Retinal pigment epithelial cell (primary cell): Measurements from ENCODE around the gene SLC47A2.

Experiments
- DNase-seq: peaks from one replicate; pipeline ENCODE4 v3.0.0-alpha.2; 2010; ENCODE audit warnings: low read depth
- H3K4me3 ChIP-seq: 2 replicates; pipeline ENCODE4 v1.5.1; 2011; ENCODE audit warnings: mild to moderate bottlenecking, low read length, control low read depth, moderate library complexity
- CTCF ChIP-seq: conservative IDR thresholded peaks from 2 replicates; pipeline ENCODE4 v1.5.1; 2011; ENCODE audit warnings: low read depth, low read length, control low read depth, inconsistent platforms

The SLC47A2 gene

GRCh38 chr17:19759568-19760549 lies 43.5 kb upstream of the SLC47A2 start:
- H3K4me3 ChIP-seq = no peak overlapping the region
- no peak for DNase-seq
- TF ChIP-seq CTCF = no peak

GRCh38 chr17:19757536-19758180 lies 41.3 kb upstream of the SLC47A2 start:
- TF ChIP-seq CTCF = no peak
- DNase-seq = no peak
- H3K4me3 ChIP-seq = no peak overlapping the region

GRCh38 chr17:19756546-19756945 lies 40.2 kb upstream of the SLC47A2 start:
- no peak for DNase-seq
- H3K4me3 ChIP-seq = no peak overlapping the region
- no peak for TF ChIP-seq CTCF

- H3K4me3 ChIP-seq = no peak overlapping the region
- no peak for DNase-seq
- TF ChIP-seq CTCF = no peak
Measured at GRCh38 chr17:19755821-19756510, 39.6 kb upstream of the SLC47A2 start.

GRCh38 chr17:19755392-19755791 lies 39.0 kb upstream of the SLC47A2 start:
- H3K4me3 ChIP-seq = no peak overlapping the region
- TF ChIP-seq CTCF = no peak
- no peak for DNase-seq

- peak; percentile 57 for TF ChIP-seq CTCF
- DNase-seq = no peak
Measured at GRCh38 chr17:19753661-19754463, 37.5 kb upstream of the SLC47A2 start.

More at GRCh38 chr17:19753661-19754463, 37.5 kb upstream of the SLC47A2 start:
- H3K4me3 ChIP-seq = no peak overlapping the region
